GM12872 (cell line): ENCODE data around the gene PTCH1.

Experiments
- CTCF ChIP-seq: IDR thresholded peaks from 3 replicates; pipeline ENCODE4 v1.5.1; 2011; ENCODE audit warnings: low read depth, mild to moderate bottlenecking, low read length, moderate library complexity; ENCODE audit not compliant: insufficient read depth

Gene PTCH1

GRCh38 chr9:95511952-95512708 is 4.6 kb downstream of the PTCH1 start:
- no peak for TF ChIP-seq CTCF

- TF ChIP-seq CTCF, result no peak
These were observed 5.2 kb downstream of the PTCH1 start for GRCh38 chr9:95511616-95511931.

- no peak for TF ChIP-seq CTCF
These were observed 5.8 kb downstream of the PTCH1 start for GRCh38 chr9:95510709-95511615.

- no peak for TF ChIP-seq CTCF
These were observed 6.7 kb downstream of the PTCH1 start for GRCh38 chr9:95509851-95510708.

GRCh38 chr9:95508968-95509850 is 7.6 kb downstream of the PTCH1 start:
- no peak for TF ChIP-seq CTCF

GRCh38 chr9:95508242-95508967 is 8.4 kb downstream of the PTCH1 start:
- no peak for TF ChIP-seq CTCF
